SK-N-DZ (cell line): ENCODE results near the gene LIMCH1.
A peak's percentile ranks its signal among the peaks of the same experiment; 100 is the strongest.
"Not testable (repeated sequence)": the region's sequence is repeated elsewhere in the genome, so short reads cannot be mapped to it uniquely, and the experiment has no call there.

Experiments used
- DNase-seq: peaks from one replicate; pipeline ENCODE4 v3.0.0-alpha.2; 2015; ENCODE audit warnings: low spot score

The LIMCH1 gene

DNA sequence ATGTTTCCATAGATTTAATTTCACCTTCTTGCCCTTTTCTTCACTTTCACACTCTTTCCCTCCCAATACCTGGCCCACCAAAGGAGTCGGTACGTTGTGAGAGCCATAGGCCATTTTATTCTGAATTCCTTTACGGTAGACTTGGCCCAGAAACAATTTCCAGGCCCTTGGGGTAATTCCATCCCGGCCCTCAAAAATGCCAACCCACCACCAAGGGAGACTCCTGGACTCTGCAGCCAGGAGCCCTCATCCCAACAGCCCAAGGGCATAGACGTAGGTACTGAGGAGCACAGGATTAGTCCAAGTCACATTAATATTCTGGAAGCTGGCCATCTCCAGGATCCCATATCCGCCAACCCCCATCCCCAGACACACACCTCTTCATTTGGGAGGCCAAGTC, 102.9 kb downstream of the LIMCH1 start:
- no peak for DNase-seq

DNA sequence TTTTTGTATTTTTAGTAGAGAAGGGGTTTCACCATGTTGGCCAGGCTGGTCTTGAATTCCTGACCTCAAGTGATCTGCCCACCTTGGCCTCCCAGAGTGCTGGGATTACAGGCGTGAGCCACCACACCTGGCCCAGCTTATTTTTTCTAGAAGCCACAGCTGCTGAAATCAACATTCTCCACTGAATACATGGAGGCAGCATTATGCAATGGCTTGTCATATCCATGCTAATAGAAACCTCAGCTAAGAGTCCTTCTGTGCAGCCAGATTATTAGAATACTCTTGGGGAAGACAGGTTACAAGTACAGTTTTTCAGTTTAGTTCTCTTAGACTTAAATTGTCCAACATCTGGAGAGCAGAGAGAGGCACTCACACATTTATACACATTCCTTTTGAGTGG, 104.8 kb downstream of the LIMCH1 start:
- DNase-seq, result not testable (repeated sequence)

DNA sequence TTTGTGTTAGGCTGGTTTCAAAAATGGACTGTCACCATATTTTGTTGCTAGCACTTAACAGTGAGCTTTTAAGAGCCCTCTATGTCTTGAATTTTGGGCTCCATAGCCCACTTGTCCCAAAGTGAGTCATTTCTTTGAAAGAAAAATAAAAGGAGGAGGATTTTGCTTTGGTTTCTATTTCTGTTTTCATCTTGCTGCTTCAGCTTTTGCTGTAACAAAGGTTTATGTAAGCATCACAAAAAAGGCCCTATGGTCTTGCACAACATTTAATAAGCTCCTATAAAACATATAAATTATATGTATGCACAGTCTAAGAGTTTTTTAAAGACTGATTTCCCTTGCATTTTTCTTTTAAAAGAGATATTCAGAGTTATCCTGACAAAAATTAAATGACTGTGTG, 105.4 kb downstream of the LIMCH1 start:
- DNase-seq, result no peak

DNA sequence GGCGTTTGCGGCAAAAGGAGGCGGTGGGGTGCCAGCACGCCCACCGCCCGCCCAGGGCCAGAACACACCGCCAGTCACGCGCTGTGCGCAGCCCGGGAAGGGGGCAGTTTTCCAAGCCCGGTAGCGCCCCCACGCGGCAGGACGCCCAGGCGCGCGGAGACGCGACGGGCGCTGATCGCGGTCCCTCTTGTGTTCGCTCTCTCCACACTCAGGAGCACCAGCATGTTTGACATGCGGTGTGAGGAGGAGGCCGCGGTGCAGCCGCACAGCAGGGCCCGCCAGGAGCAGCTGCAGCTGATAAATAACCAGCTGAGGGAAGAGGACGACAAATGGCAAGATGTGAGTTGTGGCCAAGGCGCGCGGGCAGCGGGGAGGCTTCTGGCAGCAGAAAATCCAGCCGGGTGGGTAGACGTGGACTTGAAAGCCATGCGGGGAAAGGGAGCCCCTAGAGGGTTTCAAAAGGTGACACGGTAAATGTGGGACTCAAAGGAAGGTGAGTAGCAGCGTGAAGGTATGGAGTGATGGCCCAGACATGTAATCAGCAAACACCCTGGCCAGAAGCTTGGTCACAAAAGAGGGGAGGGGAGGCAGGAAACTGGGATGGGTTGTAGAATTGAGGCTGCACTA, 106.4 kb downstream of the LIMCH1 start:
- DNase-seq, result no peak

DNA sequence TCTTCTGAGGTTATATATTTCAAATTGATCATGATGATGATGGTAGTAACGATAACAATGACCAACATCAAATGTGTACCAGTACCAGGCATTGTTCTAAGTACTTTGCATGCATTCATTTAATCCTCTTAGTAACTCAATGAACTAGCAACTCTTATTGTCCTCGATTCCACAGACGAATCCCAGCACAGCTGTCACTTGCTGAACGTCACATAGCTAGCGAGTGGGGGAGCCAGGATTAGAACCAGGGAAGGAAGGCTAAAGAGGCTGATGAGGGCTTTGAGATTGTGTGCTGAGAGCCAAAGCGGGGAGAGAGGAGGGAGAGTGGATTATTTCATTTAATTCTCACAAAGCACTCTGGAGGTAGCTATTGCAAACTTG, 106.9 kb downstream of the LIMCH1 start:
- no peak for DNase-seq

DNA sequence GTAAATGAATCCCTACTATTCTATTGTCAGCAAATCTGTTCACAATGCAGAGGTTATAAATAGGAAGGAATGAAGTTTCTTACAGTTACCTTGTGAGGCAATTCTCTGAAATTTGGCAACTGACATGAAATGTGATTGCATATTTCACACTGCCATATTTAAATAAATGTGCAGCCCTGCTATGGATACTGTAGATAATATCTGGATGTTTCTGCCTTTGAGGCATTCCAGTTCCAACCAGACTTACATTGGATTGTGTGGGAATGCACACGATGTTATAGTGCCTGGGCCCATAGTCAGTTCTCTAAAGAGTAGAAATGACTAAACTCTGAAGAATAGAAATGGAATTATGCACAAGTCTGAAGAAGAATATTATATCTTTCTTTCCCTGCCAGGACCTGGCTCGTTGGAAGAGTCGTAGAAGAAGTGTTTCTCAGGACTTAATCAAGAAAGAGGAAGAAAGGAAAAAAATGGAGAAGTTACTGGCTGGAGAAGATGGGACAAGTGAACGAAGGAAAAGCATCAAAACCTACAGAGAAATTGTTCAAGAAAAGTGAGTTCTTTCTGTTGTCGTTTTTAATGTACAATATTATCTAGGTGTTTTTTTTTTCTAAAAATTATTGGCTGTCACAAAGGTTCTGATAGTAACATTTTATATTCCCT, 107.9 kb downstream of the LIMCH1 start:
- no peak for DNase-seq

DNA sequence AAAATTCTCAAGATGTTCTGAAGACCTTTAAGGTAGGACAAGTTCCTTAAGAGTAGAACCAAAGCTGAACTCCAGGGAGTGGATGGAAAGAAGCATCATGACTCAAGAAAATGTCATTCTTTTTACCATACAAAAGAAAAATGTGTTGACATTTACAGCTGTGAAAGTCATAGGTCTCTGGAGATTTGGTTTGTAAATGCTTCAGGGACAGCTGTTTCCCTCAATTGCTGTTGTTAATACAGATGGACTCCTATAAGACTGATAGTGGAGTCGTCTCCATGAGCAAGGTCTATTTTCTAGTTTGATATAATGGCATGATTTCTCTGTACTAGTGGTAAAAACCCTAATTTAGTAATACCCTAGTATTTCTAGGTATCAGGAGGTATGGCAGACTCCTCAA, 108.9 kb downstream of the LIMCH1 start:
- DNase-seq, result no peak

DNA sequence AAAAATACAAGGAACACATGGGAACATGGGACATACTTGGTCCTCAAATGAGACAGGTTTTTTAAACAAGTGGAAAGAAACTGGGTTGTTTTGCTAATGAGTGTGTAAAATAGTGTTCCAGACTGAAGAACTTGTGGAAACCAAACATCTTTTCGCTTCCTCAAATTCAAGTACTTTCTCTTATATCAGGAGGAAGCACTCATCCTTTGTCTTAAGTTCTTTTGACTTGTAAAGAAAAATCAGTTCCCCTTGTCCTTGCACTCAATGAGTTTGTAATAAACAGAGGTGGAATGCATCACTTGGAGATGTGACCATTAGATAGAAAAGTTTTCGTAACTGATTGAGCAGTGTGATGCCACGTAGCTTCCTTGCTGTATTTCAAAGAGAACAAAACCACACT, 109.4 kb downstream of the LIMCH1 start:
- DNase-seq, result no peak

DNA sequence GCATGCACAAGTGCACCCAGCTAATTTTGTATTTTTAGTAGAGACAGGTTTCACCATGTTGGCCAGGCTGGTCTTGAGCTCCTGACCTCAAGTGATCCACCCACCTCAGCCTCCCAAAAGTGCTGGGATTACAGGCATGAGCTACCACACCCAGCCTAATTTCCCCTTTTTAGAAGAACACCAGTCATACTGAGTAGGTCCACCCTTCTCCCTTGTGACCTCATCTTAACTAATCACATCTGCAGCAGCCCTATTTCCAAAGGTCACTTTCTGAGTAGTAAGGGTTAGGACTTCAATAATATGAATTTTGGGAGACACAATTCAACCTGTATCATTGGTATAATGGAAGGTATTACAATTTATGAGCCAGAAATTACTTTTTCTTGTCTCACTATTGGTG, 113.2 kb downstream of the LIMCH1 start:
- not testable (repeated sequence) for DNase-seq

DNA sequence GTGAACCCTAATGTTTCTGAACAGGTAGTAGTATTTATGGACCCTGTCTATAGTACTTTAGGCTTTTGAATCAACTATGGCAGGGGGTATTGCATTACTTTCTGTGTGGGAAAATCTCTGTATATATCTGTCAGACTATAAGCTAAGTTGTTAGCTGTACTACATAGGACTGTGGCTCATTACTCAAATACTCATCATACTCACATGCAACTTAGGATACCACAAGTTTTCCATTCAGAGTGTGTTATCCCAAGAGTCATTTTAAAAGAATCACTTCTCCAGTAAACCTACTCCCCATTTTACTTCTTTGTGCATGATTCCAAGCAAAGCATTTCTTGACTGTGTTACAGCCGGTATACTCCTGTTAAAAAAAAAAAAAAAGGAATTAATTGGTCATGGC, 115.0 kb downstream of the LIMCH1 start:
- no peak for DNase-seq

DNA sequence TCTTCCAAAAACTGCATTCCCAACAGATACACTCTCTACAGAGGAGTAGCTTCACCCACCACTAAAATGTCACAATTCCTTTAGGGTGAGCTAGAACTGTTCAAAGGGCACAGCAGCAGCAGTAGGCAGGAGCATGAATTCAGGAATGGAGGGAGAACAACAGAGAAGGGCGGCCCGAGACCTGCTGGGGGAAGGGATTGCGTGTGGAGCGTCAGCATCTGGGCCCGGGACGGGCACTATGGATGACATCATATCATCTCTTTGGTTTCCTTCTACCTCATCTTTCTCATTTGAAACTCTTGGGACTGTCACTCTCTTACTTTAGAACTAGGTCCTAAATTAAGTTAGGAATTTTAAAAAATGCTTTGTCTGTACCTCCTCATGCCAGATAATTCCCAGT, 115.6 kb downstream of the LIMCH1 start:
- no peak for DNase-seq

DNA sequence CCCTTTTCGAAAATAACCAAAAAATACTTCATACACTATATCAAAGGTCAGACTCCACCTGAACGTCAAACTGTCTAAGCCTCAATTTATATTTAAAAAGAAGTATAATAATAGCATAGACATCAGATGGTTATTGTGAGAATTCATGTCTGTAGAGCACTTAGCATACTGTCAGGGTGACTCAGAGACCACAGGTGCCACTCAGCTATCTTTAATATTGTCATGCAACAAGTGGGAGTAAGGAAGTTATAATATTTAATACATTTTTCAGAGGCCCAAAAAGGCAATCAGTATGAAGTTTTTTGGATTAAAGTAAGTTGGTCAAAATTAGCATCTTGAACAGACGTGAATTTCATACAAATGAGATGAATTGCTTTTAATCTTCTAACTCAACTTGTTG, 117.2 kb downstream of the LIMCH1 start:
- DNase-seq, result no peak

DNA sequence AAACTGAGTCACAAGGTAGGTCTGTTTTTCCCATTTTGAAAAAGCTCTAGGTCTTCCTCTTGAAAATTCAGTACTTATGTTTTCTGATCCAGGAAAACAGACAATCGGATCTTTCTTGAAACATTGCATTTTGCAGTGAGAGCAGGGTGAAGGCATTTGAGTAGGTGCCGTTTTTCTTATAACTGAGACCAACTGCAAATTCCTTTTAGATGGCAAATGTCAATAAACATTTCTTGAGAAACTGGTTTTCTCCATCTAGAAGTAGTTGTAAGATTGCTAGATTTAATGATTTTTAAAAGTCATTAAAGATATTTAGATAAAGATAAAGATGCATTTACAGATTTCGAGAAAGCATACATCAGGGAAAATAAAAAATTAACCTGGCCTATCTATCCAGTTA, 118.1 kb downstream of the LIMCH1 start:
- DNase-seq, result no peak

DNA sequence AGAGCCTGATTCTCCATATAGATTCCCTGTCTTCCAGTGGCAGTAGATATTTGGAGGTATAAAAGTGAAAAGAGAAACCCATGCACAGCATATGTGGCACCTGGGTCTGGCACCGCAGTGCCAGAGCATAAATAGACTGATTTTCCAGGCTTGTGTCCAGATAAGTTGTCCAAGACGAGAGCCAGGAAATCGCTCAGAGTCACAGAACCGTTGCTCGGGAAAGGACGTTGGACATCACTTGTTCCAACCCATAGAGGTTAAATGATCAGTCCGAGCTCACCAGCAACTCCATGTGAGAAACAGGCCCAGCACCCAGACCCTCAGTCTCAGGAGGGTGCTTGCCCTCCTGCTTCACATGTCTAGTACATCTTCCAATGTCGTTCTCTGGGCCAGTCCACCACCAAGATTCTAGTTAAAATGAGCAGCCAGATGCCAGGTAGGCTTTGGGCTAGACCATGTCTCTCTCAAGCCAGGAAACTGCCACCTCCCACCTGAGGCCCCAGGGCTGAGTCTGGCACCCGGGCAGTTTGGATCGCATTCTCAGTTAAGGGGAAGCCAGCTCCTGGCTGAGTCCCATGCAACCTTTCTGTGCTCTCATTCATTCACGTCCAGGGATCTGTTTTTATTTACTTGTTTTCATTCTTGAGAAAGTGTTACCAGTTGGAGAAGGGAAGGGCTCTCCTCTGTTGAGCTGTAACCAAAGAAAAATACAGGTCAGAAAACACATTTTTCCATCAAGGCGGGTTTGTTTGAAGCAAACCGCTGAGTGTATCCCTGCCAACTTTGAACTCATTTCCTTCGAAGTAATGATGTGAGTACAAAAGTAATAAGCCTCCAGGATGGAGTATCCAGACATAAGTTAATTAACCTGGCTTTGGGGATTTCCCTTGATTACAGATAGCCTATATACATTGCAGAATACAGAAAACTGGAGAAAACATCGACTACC, 118.9 kb downstream of the LIMCH1 start:
- no peak for DNase-seq

DNA sequence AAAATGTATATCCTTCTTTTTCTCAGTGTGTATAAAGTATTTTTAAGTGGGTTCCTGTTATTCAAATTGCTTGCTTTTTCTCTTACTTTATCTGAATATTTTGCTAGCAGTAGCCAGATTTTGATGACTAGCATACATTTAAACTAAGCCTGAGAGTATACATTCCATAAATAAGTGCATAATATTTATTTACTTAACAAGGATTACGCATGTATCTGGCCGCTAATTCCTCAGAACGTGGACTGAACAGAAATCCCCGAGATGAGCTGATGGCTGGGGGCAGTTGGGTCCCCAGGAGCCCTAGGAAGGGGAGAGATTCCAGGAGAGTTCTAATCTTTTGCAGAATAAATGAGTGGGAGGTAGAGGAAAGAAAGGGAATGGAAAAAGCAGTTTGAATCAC, 119.6 kb downstream of the LIMCH1 start:
- DNase-seq, result no peak

DNA sequence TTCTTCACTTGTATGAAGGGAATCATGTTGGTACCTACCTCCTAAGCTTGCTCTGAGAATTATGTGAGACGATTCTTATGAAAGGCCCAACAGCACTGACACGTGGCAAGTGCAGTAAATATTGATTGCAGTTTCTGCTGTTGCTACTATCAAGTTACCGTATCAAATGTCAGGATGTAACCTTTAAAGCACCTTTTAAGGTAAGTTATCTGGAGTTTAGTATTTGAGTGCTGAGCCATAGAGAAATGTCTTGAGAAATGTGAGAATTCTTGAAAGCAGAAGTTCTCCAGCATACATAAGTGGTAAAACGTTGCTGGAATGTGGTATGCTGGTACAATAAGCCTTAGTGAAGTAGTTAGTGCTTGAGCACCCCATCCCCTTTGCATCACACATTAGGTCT, 120.2 kb downstream of the LIMCH1 start:
- no peak for DNase-seq

DNA sequence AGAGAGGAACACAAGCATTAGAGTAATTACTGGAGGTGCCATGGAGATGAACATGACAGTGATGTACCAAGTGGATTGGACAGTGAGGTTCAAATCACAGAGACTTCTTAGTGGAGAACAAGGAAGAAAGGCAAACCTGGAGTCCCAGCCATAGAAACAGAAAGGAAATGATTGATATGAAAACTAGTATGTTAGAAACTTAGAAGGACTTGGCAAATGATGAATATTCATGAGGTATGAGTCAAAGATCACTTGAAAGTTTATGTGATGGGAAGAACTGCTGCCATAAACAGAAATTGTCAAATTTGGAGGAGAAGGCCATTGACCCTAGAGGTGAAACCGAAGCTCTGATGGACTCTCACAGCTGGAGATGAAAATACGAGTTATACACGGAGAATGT, 122.4 kb downstream of the LIMCH1 start:
- DNase-seq, result no peak

DNA sequence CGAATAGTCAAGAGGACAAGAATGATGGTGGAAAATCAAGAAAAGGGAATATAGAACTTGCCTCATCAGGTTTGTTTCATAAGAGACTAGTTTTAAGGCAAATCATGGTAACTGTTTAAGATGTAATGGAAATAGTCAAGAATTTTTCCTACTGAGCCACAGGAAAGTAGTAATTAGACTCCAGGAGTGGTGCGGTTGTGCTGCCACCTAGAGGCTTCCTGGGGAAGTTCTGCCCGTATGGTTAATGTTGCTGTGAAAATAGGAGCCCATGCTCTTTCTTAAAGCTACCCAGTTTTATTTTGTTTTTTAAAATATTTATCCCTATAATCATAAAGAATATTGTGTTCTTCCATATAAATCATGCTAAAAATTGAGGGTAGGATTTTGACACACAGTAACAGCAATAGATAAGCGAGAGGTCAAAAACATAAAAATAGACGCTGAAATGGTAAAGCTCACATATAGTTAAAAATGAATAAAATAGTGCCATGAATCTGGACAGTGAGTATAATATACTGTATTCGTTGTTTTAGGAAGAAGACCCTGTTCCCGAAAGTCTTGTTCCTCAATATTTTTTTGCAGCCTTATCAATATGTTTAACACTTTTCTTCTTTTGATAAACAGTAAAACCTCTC, 123.6 kb downstream of the LIMCH1 start:
- peak; percentile 38 for DNase-seq

DNA sequence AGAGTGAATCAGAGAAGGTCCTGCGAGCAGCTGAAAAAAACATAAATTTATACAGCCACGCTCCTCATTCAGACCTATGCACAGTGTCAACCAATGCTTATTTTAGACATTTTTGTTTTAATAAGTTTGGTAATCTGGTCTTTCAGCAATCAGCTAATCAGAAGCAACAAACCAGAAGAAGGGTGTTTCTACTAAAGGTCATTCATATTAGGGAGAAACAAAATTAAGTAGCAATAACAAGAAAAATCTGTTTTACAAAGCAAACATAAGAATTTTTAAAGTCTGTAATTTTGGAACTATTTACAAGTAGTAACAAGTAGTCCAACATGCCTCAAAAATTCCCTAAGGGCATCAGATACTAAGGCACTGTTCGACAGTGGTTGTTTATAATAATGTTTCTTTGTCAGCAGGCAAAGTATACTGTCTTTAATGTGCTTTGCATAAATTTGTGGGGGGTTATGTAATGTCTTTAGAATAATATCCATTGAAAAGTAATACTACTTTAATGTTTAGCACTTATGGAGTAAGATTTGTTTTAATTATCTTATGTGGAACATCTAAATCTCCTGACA, 127.8 kb downstream of the LIMCH1 start:
- no peak for DNase-seq

DNA sequence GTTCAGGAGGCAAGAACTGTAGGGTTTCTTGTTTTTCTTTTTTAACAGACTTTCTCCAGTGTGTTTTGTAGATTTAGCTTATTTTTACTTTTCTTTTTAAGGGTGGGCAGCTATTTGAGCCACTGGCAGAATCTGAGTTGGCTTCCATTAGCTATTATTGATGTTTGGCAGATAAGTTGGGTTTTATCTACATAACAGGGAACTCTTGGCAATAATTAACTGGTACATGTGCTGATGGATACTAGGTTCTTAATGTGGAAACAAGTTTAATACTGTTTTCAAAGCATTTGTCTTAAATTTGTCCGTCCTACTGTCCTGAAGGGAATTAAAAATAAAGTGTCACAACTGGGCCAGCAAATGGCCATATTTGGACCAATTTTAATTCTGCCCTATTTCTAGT, 130.1 kb downstream of the LIMCH1 start:
- no peak for DNase-seq

DNA sequence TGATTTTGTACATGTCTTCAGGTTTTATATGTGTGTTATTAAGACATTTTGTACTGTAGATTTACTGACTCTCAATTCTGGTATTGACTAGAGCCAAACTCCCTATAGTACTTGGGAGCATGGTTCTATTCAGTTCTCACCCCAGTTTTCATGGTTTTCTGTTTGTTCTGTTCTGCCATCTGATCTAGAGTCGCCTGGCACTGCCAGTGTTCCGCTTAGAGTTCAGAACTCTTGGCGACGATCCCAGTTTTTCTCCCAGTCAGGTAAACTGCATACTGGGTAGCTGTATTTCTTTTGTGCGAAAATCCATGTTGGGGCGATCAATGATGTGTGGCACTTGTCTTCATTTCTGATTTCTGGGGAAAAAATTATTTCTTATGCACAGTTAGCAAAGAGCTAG, 132.6 kb downstream of the LIMCH1 start:
- DNase-seq, result no peak

DNA sequence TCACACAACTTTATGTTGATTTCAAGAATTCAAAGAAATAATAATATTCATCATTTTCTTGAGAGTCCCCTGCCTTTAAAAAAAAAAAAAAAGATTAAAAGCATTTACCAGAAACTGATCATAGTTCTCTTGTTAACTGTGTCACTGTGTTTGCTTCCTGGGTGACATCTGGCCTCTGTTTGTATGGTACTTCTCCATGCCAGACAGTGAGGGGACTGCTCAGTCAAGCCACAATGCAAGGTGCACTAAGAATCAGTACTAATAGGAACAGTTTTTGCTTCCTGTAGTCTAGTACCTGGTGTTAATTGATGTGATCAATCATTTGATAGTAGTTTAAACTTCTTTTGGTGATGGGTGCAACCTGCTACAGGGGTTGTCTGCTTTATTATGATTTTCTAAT, 133.0 kb downstream of the LIMCH1 start:
- no peak for DNase-seq
